Activated CD4-positive, alpha-beta memory T cell treated with anti-CD3 and anti-CD28 coated beads, Interleukin-2, amount 10 ng/mL, durations not matched to agents 7 days and 5 days (primary cell): ENCODE measurements around the gene ESYT2. TPM values are rescaled to one million over a fixed set of nuclear protein-coding genes. Genes with fewer than 3 reads are reported as not detected.
A peak's percentile ranks its signal among the peaks of the same experiment; 100 is the strongest.
"Not testable (repeated sequence)": the region's sequence is repeated elsewhere in the genome, so short reads cannot be mapped to it uniquely, and the experiment has no call there.

Experiments used
- CTCF ChIA-PET: fragments of 350-600 bp; sonication (Branson Sonifier 250); formaldehyde crosslinking; loops from one replicate; lab custom pipeline; 2021; ENCODE audit warnings: antibody characterized with exemption, inconsistent platforms; lab: Charles Lee
- POLR2A ChIA-PET: fragments of 350-600 bp; sonication (Branson Sonifier 250); formaldehyde crosslinking; loops from one replicate; lab custom pipeline; 2021; ENCODE audit warnings: antibody characterized with exemption; lab: Charles Lee
- DNase-seq: peaks from one replicate; pipeline ENCODE4 v3.0.0-alpha.2; 2020
- H3K27ac Mint-ChIP-seq: one replicate; pipeline ENCODE4 v1.8.0; 2021; ENCODE audit warnings: mild to moderate bottlenecking, mixed read lengths
- H3K27me3 Mint-ChIP-seq: one replicate; pipeline ENCODE4 v1.8.0; 2021; ENCODE audit warnings: mixed read lengths
- H3K36me3 Mint-ChIP-seq: one replicate; pipeline ENCODE4 v1.8.0; 2021; ENCODE audit warnings: low read depth, mixed read lengths
- H3K4me1 Mint-ChIP-seq: one replicate; pipeline ENCODE4 v1.8.0; 2021; ENCODE audit warnings: mixed read lengths
- H3K4me3 Mint-ChIP-seq: one replicate; pipeline ENCODE4 v1.8.0; 2021; ENCODE audit warnings: mild to moderate bottlenecking, mixed read lengths
- H3K9me3 Mint-ChIP-seq: one replicate; pipeline ENCODE4 v1.8.0; 2021; ENCODE audit warnings: mixed read lengths
- total RNA-seq, 2 experiments: library from RNA; stranded (reverse); gene quantifications; one replicate each; pipeline ENCODE4 v1.2.3, GENCODE V29; 2021

Gene ESYT2
- total RNA-seq, 2 experiments from 2014 or later: 128 to 133 TPM

GRCh38 chr7:158700008-158700407, 129.3 kb downstream of the ESYT2 start:
- Mint-ChIP-seq H3K27me3 (no peaks in the 10 kb centered on the region), H3K9me3 (no peaks in the 10 kb centered on the region), H3K27ac (no peak overlapping the region), H3K36me3 (peaks cover 71% of the 10 kb centered on the region), H3K4me3 (no peak overlapping the region), H3K4me1 (peaks cover 70% of the 10 kb centered on the region)
- DNase-seq: no peak
- ChIA-PET CTCF (interaction anchor here (1.0 to 2.6 kb wide), 2 partner anchors 129 to 277 kb away, joined by 3 to 10 read pairs; partner anchors contain the start of gene ESYT2), POLR2A (interaction anchor here (1.0 to 1.7 kb wide), 2 partner anchors 10 to 132 kb away, joined by 3 to 4 read pairs; no protein-coding TSS in a partner anchor)

GRCh38 chr7:158699341-158699740, 130.0 kb downstream of the ESYT2 start:
- peaks cover 77% of the 10 kb centered on the region for H3K36me3 Mint-ChIP-seq
- H3K4me3 Mint-ChIP-seq: no peak overlapping the region
- ChIA-PET CTCF (interaction anchor here (1.0 to 2.6 kb wide), 2 partner anchors 130 to 278 kb away, joined by 3 to 10 read pairs; partner anchors contain the start of gene ESYT2), POLR2A (interaction anchor here (1.0 to 1.5 kb wide), 2 partner anchors 12 to 132 kb away, joined by 3 to 4 read pairs; no protein-coding TSS in a partner anchor)
- H3K27ac Mint-ChIP-seq: peak overlapping the region; percentile 63
- no peaks in the 10 kb centered on the region for H3K9me3 Mint-ChIP-seq
- H3K27me3 Mint-ChIP-seq: no peaks in the 10 kb centered on the region
- DNase-seq: no peak
- peaks cover 75% of the 10 kb centered on the region for H3K4me1 Mint-ChIP-seq

GRCh38 chr7:158698657-158699195, 130.6 kb downstream of the ESYT2 start:
- Mint-ChIP-seq H3K4me1 (peaks cover 78% of the 10 kb centered on the region), H3K36me3 (peaks cover 83% of the 10 kb centered on the region), H3K27ac (peak overlapping the region; percentile 63), H3K9me3 (no peaks in the 10 kb centered on the region), H3K27me3 (no peaks in the 10 kb centered on the region), H3K4me3 (no peak overlapping the region)
- ChIA-PET CTCF (interaction anchor here (0.6 to 1.1 kb wide), 2 partner anchors 13 to 278 kb away, joined by 3 to 9 read pairs; no protein-coding TSS in a partner anchor), POLR2A (interaction anchor here (0.6 to 1.5 kb wide), 2 partner anchors 12 to 148 kb away, joined by 3 to 4 read pairs; no protein-coding TSS in a partner anchor)
- no peak for DNase-seq

DNA sequence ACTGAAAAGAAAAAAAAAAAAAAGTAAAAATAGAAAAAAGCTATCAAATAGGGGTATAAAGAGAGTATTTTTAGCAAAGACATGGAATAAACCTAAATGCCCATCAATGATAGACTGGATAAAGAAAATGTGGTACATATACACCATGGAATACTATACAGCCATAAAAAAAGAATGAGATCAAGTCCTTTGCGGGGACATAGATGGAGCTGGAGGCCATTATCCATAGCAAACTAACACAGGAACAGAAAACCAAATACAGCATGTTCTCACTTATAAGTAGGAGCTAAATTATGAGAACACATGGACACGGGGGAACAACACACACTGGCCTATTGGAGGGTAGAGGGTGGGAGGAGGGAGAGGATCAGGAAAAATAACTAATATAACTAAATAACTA, 131.7 kb downstream of the ESYT2 start:
- DNase-seq, H3K27ac Mint-ChIP-seq, H3K9me3 Mint-ChIP-seq, POLR2A ChIA-PET, H3K27me3 Mint-ChIP-seq, H3K4me3 Mint-ChIP-seq: not testable (repeated sequence)
- Mint-ChIP-seq H3K36me3 (peaks cover 79% of the 10 kb centered on the region), H3K4me1 (peaks cover 73% of the 10 kb centered on the region)
- CTCF ChIA-PET: interaction anchor here (1.1 kb wide), 1 partner anchor 279 kb away, joined by 9 read pairs; no protein-coding TSS in a partner anchor

DNA sequence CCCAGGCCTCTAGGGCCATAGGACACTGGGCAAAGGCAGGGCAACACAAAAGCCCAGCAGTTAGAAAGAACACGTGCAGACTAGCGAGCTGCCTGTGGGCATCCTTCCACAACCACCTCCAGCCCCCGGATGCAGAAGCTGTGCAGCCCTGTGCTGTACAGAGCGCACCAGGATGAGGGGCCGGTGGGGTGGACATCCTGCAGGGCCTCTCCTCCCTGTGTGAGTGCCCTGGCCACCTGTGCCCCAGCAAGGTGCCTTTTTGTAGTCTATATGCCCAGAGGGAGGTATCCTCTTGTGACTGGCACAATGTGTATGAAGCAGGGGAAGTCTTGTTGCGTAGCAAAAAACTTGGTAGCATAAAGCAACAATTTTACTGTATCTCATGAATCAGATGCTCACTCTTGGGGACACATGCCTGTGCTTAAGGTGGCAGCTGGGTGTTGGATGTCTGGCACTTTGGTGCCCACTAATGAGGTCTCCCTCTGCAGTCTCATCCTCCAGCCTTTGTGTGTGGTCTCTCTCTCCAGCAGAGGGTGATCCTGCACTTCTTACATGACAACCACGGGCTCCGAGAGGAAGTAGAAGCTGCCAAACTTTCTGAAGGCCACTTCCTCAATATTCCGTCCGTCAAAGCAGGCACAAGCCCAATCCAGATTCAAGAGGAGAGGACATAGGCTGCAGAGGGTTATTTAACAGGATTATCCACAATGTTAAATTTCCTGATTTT, 133.4 kb downstream of the ESYT2 start:
- Mint-ChIP-seq H3K36me3 (peaks cover 72% of the 10 kb centered on the region), H3K4me1 (peaks cover 59% of the 10 kb centered on the region), H3K9me3 (no peaks in the 10 kb centered on the region), H3K27me3 (no peaks in the 10 kb centered on the region), H3K27ac (peak overlapping the region; percentile 44), H3K4me3 (no peak overlapping the region)
- POLR2A ChIA-PET: interaction anchor here (0.7 to 2.5 kb wide), 5 partner anchors 9 to 281 kb away, joined by 3 to 14 read pairs (median 4); partner anchors contain the start of gene NCAPG2
- CTCF ChIA-PET: interaction anchor here (1.2 to 2.2 kb wide), 5 partner anchors 38 to 281 kb away, joined by 3 to 14 read pairs (median 4); no protein-coding TSS in a partner anchor
- DNase-seq: peak; percentile 48

GRCh38 chr7:158695056-158695455, 134.3 kb downstream of the ESYT2 start:
- Mint-ChIP-seq H3K4me3 (no peak overlapping the region), H3K27ac (peak overlapping the region; percentile 44), H3K9me3 (no peaks in the 10 kb centered on the region), H3K4me1 (peaks cover 53% of the 10 kb centered on the region), H3K27me3 (no peaks in the 10 kb centered on the region), H3K36me3 (peaks cover 74% of the 10 kb centered on the region)
- CTCF ChIA-PET: interaction anchor here (1.2 to 2.2 kb wide), 4 partner anchors 39 to 282 kb away, joined by 3 to 14 read pairs (median 4); no protein-coding TSS in a partner anchor
- POLR2A ChIA-PET: interaction anchor here (0.7 to 2.5 kb wide), 4 partner anchors 14 to 58 kb away, joined by 3 to 14 read pairs (median 3); no protein-coding TSS in a partner anchor
- no peak for DNase-seq

DNA sequence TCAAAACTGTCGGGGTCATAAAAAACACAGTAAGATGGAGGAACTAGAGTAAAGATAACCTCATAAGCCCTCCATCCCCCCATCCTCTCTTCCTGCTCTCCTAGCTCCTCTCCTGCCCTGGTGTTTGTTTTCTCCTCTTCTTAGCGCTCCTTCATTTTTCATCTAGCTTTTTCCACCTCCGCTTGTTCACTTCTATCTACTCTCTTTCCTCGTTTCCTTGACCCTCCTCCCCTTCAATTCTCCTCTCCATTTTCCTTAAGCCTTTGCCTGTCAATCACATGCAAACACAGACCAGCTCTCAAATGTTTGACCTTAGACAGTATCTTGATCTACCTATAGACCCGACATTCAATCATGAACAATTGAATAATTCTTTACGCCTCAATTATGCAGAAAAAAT, 134.7 kb downstream of the ESYT2 start:
- Mint-ChIP-seq H3K27ac (peak overlapping the region; percentile 38), H3K36me3 (peaks cover 78% of the 10 kb centered on the region), H3K9me3 (no peaks in the 10 kb centered on the region), H3K4me3 (no peak overlapping the region), H3K27me3 (no peaks in the 10 kb centered on the region), H3K4me1 (peaks cover 51% of the 10 kb centered on the region)
- ChIA-PET CTCF (interaction anchor here (1.2 to 2.2 kb wide), 2 partner anchors 47 to 282 kb away, joined by 3 to 14 read pairs; no protein-coding TSS in a partner anchor), POLR2A (interaction anchor here (1.0 to 2.5 kb wide), 2 partner anchors 39 to 58 kb away, joined by 3 to 14 read pairs; no protein-coding TSS in a partner anchor)
- no peak for DNase-seq

GRCh38 chr7:158689488-158689887, 139.8 kb downstream of the ESYT2 start:
- H3K27ac Mint-ChIP-seq: no peak overlapping the region
- no peaks in the 10 kb centered on the region for H3K27me3 Mint-ChIP-seq
- ChIA-PET POLR2A (interaction anchor here (0.8 to 1.8 kb wide), 5 partner anchors 11 to 174 kb away, joined by 3 to 6 read pairs (median 4); no protein-coding TSS in a partner anchor), CTCF (interaction anchor here (1.1 to 1.4 kb wide), 2 partner anchors 8 to 29 kb away, joined by 3 to 4 read pairs; no protein-coding TSS in a partner anchor)
- H3K4me1 Mint-ChIP-seq: peaks cover 13% of the 10 kb centered on the region
- H3K36me3 Mint-ChIP-seq: peaks cover 77% of the 10 kb centered on the region
- H3K4me3 Mint-ChIP-seq: no peak overlapping the region
- DNase-seq: no peak
- H3K9me3 Mint-ChIP-seq: no peaks in the 10 kb centered on the region

- POLR2A ChIA-PET: interaction anchor here (1.6 kb wide), 1 partner anchor 11 kb away, joined by 4 read pairs; no protein-coding TSS in a partner anchor
- Mint-ChIP-seq H3K27me3 (no peaks in the 10 kb centered on the region), H3K36me3 (peaks cover 78% of the 10 kb centered on the region), H3K4me1 (peaks cover 4% of the 10 kb centered on the region), H3K9me3 (no peaks in the 10 kb centered on the region), H3K4me3 (no peak overlapping the region), H3K27ac (no peak overlapping the region)
- CTCF ChIA-PET: no interaction called here
- no peak for DNase-seq
Observed at GRCh38 chr7:158687406-158687805, 141.9 kb downstream of the ESYT2 start.

- Mint-ChIP-seq H3K4me1 (no peaks in the 10 kb centered on the region), H3K4me3 (no peak overlapping the region), H3K27ac (no peak overlapping the region), H3K9me3 (no peaks in the 10 kb centered on the region), H3K27me3 (no peaks in the 10 kb centered on the region), H3K36me3 (peaks cover 74% of the 10 kb centered on the region)
- DNase-seq: no peak
- POLR2A ChIA-PET: no interaction called here
- CTCF ChIA-PET: no interaction called here
Observed at GRCh38 chr7:158685693-158686092, 143.6 kb downstream of the ESYT2 start.

GRCh38 chr7:158684329-158684728, 145.0 kb downstream of the ESYT2 start:
- no peaks in the 10 kb centered on the region for H3K4me1 Mint-ChIP-seq
- peaks cover 75% of the 10 kb centered on the region for H3K36me3 Mint-ChIP-seq
- no peak overlapping the region for H3K27ac Mint-ChIP-seq
- no peaks in the 10 kb centered on the region for H3K27me3 Mint-ChIP-seq
- POLR2A ChIA-PET: no interaction called here
- DNase-seq: no peak
- no peak overlapping the region for H3K4me3 Mint-ChIP-seq
- CTCF ChIA-PET: no interaction called here
- H3K9me3 Mint-ChIP-seq: no peaks in the 10 kb centered on the region

DNA sequence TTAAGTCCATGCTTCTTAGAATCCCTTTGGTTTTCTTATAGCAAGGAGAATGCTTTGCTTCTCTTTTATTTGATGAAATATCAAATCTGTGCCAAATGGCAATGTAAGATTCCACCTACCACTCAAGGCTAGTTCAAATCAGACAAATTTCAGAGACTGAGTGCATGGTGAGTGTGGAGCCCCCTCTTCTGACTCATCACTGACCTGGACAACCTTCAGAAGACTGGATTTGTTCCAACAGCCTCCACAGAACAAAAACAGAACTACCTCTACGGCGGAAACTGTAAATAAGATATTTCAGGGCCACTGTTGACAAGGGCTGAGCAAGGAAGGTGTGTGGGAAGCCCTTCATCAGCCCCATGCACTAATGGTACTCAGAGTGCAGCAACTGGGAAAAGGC, 145.8 kb downstream of the ESYT2 start:
- ChIA-PET POLR2A (no interaction called here), CTCF (no interaction called here)
- DNase-seq: no peak
- H3K27ac Mint-ChIP-seq: no peak overlapping the region
- H3K27me3 Mint-ChIP-seq: no peaks in the 10 kb centered on the region
- H3K4me3 Mint-ChIP-seq: no peak overlapping the region
- H3K4me1 Mint-ChIP-seq: no peaks in the 10 kb centered on the region
- H3K36me3 Mint-ChIP-seq: peaks cover 74% of the 10 kb centered on the region
- no peaks in the 10 kb centered on the region for H3K9me3 Mint-ChIP-seq
